Endothelial cell of umbilical vein (primary cell): ENCODE results near the gene SLC66A2. TPM values are rescaled to one million over a fixed set of nuclear protein-coding genes. Genes with fewer than 3 reads are reported as not detected.

Experiments
- BruUV-seq: library from RNA; stranded (reverse); fragments of 400-500 nt; replicated peaks from 2 replicates; lab custom pipeline; 2021; lab: Mats Ljungman, UMichigan
- CTCF ChIA-PET: fragments of 300-600, 350-600 bp; sonication (Branson Sonifier 250); formaldehyde crosslinking; loops from one replicate; lab custom pipeline; 2021; ENCODE audit warnings: antibody characterized with exemption, inconsistent platforms; lab: Charles Lee
- POLR2A ChIA-PET: fragments of 300-600, 350-600 bp; sonication (Branson Sonifier 250); formaldehyde crosslinking; loops from one replicate; lab custom pipeline; 2021; ENCODE audit warnings: antibody characterized with exemption, inconsistent platforms; lab: Charles Lee
- DNase-seq: peaks from one replicate; pipeline ENCODE4 v3.0.0-alpha.2; 2011; ENCODE audit warnings: low read depth, low spot score
- FAIRE-seq: peaks from 2 replicates; lab custom pipeline; 2011; peaks lifted over from hg19 to GRCh38; lab: Jason Lieb, UNC
- H2AFZ ChIP-seq: 2 replicates; pipeline ENCODE4 v1.6.0; 2012; ENCODE audit warnings: low read depth, low read length, control low read depth, inconsistent platforms
- H3K27ac ChIP-seq: 2 replicates; pipeline ENCODE4 v1.5.1; 2011; ENCODE audit warnings: low read depth, mild to moderate bottlenecking, control low read depth, low read length, moderate library complexity; ENCODE audit not compliant: insufficient read depth
- H3K27me3 ChIP-seq, 2 experiments: 2 replicates each; pipeline versions ENCODE4 v1.6.0 to v1.6.1; 2011; ENCODE audit warnings: low read length in 2 of 2, mixed read lengths in 1 of 2; ENCODE audit not compliant: control insufficient read depth in 2 of 2, insufficient read depth in 2 of 2
- H3K36me3 ChIP-seq, 2 experiments: 2 replicates in 1 of 2; 3 replicates in 1 of 2; pipeline ENCODE4 v1.5.1; 2011; ENCODE audit warnings: low read length in 2 of 2, mild to moderate bottlenecking in 1 of 2, moderate library complexity in 1 of 2; ENCODE audit not compliant: control insufficient read depth in 2 of 2, insufficient read depth in 2 of 2; ENCODE audit errors: extremely low read depth in 1 of 2
- H3K4me1 ChIP-seq: 3 replicates; pipeline ENCODE4 v1.5.1; 2011; ENCODE audit warnings: mild to moderate bottlenecking, low read length; ENCODE audit not compliant: control insufficient read depth, insufficient read depth; ENCODE audit errors: extremely low read depth
- H3K4me2 ChIP-seq: 2 replicates; pipeline ENCODE4 v1.6.1; 2011; ENCODE audit warnings: low read length, control low read depth, mixed read lengths; ENCODE audit not compliant: insufficient read depth
- H3K4me3 ChIP-seq, 3 experiments: fragments of 200-600 bp in 1 of 3; sonication (generic), shearing (Covaris generic) in 1 of 3; replicated peaks in 1 of 3; 2 replicates each; pipeline ENCODE4 v1.5.1; 2011 to 2016; ENCODE audit warnings: control low read depth in 3 of 3, low read length in 3 of 3, mild to moderate bottlenecking in 2 of 3, inconsistent platforms in 1 of 3, low read depth in 1 of 3, moderate library complexity in 1 of 3; ENCODE audit not compliant: insufficient read depth in 1 of 3
- H3K79me2 ChIP-seq: 2 replicates; pipeline ENCODE4 v1.6.0; 2012; ENCODE audit warnings: low read length, inconsistent platforms; ENCODE audit not compliant: control insufficient read depth, insufficient read depth
- H3K9ac ChIP-seq: replicated peaks from 2 replicates; pipeline ENCODE3; 2011; ENCODE audit warnings: low read length, control low read depth; ENCODE audit not compliant: insufficient read depth; ENCODE audit errors: extremely low read depth
- H3K9me1 ChIP-seq: replicated peaks from 3 replicates; pipeline ENCODE4 v1.6.0; 2011; ENCODE audit warnings: mild to moderate bottlenecking, low read length; ENCODE audit not compliant: control insufficient read depth, insufficient read depth; ENCODE audit errors: extremely low read depth
- H3K9me3 ChIP-seq: replicated peaks from 2 replicates; pipeline ENCODE4 v1.5.1; 2012; ENCODE audit warnings: low read length, inconsistent platforms; ENCODE audit not compliant: control insufficient read depth, insufficient read depth
- H4K20me1 ChIP-seq: replicated peaks from 2 replicates; pipeline ENCODE3; 2011; ENCODE audit warnings: mild to moderate bottlenecking, low read length; ENCODE audit not compliant: control insufficient read depth, insufficient read depth; ENCODE audit errors: extremely low read depth
- CTCF ChIP-seq, 2 donors: IDR thresholded peaks; 1 replicate in 1 of 2; 2 replicates in 1 of 2; pipeline ENCODE4 v1.5.1; 2011; ENCODE audit warnings: low read length in 2 of 2, mild to moderate bottlenecking in 2 of 2, moderate library complexity in 2 of 2, control low read depth in 1 of 2, inconsistent platforms in 1 of 2, low read depth in 1 of 2; ENCODE audit not compliant: insufficient read depth in 1 of 2; ENCODE audit errors: extremely low read depth in 1 of 2
- MYC ChIP-seq: IDR thresholded peaks from one replicate; pipeline ENCODE4 v1.6.1; 2011; ENCODE audit warnings: mild to moderate bottlenecking, low read depth, low read length
- dilution Hi-C: fragments of 300-500 bp; cut with MboI; formaldehyde crosslinking; loops from one replicate; pipeline ENCODE4 v1.15.0; 2019; ENCODE audit warnings: low sequenced_read_pairs; ENCODE audit not compliant: extremely low pct_ligation_motif_present
- intact Hi-C: fragments of 100-400 bp; cut with micrococcal nuclease; formaldehyde crosslinking; loops from one replicate; pipeline ENCODE4 v1.10.0; 2022
- polyA plus RNA-seq, 4 experiments: library from polyadenylated mRNA; depleted of rRNA in 3 of 4; stranded (reverse) in 3 of 4; unstranded in 1 of 4; fragments of >200 nt; gene quantifications; 2 replicates each; pipeline versions ENCODE4 v1.2.1 to v1.2.3, GENCODE V29; 2011 to 2012; ENCODE audit warnings: missing spikeins in 1 of 4
- total RNA-seq: library from RNA; stranded (reverse); gene quantifications from 2 replicates; pipeline ENCODE4 v1.2.3, GENCODE V29; 2021

The SLC66A2 gene
- total and polyA plus RNA-seq, 2 donors (not counting 3 experiments of a cell fraction or from before 2014, with no cell fraction given), result 32.5 to 37.1 TPM

DNA sequence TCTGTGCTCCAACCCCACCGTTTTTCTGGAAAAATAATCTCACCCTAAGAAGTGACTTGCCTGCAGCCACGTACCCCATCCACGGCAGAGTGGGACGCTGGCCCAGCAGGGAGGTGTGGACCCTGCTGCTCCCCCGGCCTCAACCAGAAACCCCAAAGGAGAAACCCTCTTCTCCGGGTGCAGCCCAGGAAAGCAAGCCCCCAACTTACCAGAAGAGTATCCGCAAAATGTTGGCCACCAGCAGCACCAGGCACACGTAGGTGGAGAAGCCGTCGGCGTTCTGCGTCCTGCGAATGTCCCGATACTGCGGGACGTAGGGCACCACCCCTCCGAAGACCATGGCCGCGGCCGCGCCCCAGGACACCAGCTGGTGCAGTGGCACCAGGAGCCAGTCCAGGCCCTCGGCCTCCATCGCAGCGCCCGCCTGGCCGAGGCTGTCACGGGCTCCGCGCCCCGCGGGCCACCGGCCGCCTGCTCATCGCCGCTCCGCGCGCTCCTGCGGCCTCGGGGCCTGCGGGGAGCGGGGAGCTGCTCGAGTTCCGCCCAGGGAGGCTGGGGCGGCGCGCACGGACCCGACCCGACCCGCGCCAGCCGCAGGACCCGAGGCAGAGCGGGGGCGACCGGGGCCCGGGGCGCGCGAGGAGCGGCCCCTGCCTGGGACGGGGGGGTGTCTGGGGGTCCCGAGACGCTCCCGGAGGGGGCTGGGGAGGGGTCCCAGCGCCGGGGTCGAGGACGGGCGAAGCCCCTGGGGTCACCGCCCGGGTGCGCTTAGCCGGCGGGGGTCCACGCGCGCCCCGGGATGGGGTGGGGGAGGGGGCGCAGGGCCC lies 725 bp downstream of the SLC66A2 start:
- dilution Hi-C loops (no loop called here), intact Hi-C loops (loop anchor here (1.0 to 10.0 kb wide), 5 partner anchors 14 to 273 kb away; partner anchors contain the start of genes CTDP1, HSBP1L1, KCNG2 and RBFA)
- no peaks in the 10 kb centered on the region for H4K20me1 ChIP-seq
- CTCF ChIA-PET, result interaction anchor here (0.8 to 1.8 kb wide), 4 partner anchors 11 to 58 kb away, joined by 3 to 6 read pairs (median 4); no protein-coding TSS in a partner anchor
- H3K36me3 ChIP-seq, result peaks cover 0 to 2% of the 10 kb centered on the region in 2 experiments
- TF ChIP-seq MYC (no peak), CTCF (IDR thresholded peaks at IDR 0.05; ENCODE audit: extremely low read depth in 1 of 2, insufficient read depth in 1 of 2, low read depth in 1 of 2, low read length in 2 of 2) (no peak)
- POLR2A ChIA-PET, result interaction anchor here (0.6 kb wide), 1 partner anchor 153 kb away, joined by 4 read pairs; the partner anchor contains the start of gene KCNG2
- DNase-seq, result peak; percentile 21
- peak overlapping the region; percentile 59 for H3K9ac ChIP-seq
- FAIRE-seq, result no peak
- H3K27me3 ChIP-seq, result no peaks in the 10 kb centered on the region
- H3K4me2 ChIP-seq, result peak overlapping the region; percentile 68
- peak overlapping the region; percentile 27 for H2AFZ ChIP-seq
- peak overlapping the region; percentile 49 to 96 (median 71) for H3K4me3 ChIP-seq
- BruUV-seq, result no TSS peak
- no peaks in the 10 kb centered on the region for H3K9me3 ChIP-seq
- peaks cover 18% of the 10 kb centered on the region for H3K79me2 ChIP-seq
- H3K9me1 ChIP-seq, result no peaks in the 10 kb centered on the region
- H3K4me1 ChIP-seq, result peaks cover 5% of the 10 kb centered on the region
- no peak overlapping the region for H3K27ac ChIP-seq
